ENCODE results near the gene BCKDHA. TPM values are rescaled to one million over a fixed set of nuclear protein-coding genes. Genes with fewer than 3 reads are reported as not detected.
"Not testable (repeated sequence)": the region's sequence is repeated elsewhere in the genome, so short reads cannot be mapped to it uniquely, and the experiment has no call there.

Gene BCKDHA
- total RNA-seq, 1 donor from 2014 or later: 51.0 TPM

DNA sequence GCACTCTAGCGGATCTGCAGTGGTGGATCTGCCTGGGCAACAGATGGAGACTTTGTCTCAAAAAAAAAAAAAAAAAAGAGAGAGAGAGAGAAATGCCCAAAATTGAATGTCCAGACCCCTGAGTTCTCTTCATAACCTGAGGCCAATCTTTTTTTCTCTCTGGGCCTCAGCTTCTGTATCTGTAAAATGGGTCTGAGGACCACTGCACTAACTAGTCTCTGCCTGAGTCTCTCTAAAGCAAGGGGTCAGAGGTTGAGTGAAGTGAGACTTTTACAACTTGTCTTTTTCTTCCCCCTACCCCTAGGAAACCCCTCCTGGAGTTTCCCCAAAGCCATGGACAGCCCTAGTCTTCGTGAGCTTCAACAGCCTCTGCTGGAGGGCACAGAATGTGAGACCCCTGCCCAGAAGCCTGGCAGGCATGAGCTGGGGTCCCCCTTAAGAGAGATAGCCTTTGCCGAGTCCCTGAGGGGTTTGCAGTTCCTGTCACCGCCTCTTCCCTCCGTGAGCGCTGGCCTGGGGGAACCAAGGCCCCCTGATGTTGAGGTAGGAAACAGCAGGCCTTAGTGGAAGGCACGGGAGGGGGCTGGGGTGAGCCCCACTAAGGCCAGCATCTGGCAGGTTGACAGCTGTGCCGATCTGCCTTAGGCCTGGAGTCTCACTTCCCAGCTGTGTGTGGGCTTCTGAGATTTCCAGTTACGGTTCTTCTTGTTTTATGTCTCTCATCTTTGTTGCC lies 19.5 kb upstream of the BCKDHA start:
- no peaks in the 10 kb centered on the region for H3K9me3 ChIP-seq (replicated peaks)
- no peak overlapping the region for H3K27ac ChIP-seq (replicated peaks)
- intact Hi-C loops (cut with micrococcal nuclease): no loop called here
- TF ChIP-seq, protein P1, sequence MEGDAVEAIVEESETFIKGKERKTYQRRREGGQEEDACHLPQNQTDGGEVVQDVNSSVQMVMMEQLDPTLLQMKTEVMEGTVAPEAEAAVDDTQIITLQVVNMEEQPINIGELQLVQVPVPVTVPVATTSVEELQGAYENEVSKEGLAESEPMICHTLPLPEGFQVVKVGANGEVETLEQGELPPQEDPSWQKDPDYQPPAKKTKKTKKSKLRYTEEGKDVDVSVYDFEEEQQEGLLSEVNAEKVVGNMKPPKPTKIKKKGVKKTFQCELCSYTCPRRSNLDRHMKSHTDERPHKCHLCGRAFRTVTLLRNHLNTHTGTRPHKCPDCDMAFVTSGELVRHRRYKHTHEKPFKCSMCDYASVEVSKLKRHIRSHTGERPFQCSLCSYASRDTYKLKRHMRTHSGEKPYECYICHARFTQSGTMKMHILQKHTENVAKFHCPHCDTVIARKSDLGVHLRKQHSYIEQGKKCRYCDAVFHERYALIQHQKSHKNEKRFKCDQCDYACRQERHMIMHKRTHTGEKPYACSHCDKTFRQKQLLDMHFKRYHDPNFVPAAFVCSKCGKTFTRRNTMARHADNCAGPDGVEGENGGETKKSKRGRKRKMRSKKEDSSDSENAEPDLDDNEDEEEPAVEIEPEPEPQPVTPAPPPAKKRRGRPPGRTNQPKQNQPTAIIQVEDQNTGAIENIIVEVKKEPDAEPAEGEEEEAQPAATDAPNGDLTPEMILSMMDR (IDR thresholded peaks at IDR 0.05; ENCODE audit: borderline replicate concordance): no peak
- no peaks in the 10 kb centered on the region for H3K27me3 ChIP-seq (ENCODE audit: low read depth)
- peaks cover 34% of the 10 kb centered on the region for H3K4me1 ChIP-seq
- DNase-seq: no peak
- H3K4me3 ChIP-seq: no peak overlapping the region
- H3K36me3 ChIP-seq: peaks cover 3% of the 10 kb centered on the region

- DNase-seq; H3K27me3 ChIP-seq (ENCODE audit: low read depth); H3K27ac ChIP-seq (replicated peaks); intact Hi-C loops (cut with micrococcal nuclease); H3K9me3 ChIP-seq (replicated peaks); H3K4me3 ChIP-seq; H3K4me1 ChIP-seq: not testable (repeated sequence)
- H3K36me3 ChIP-seq: peaks cover 13% of the 10 kb centered on the region
These were observed 16.1 kb upstream of the BCKDHA start for GRCh38 chr19:41381536-41381935.

DNA sequence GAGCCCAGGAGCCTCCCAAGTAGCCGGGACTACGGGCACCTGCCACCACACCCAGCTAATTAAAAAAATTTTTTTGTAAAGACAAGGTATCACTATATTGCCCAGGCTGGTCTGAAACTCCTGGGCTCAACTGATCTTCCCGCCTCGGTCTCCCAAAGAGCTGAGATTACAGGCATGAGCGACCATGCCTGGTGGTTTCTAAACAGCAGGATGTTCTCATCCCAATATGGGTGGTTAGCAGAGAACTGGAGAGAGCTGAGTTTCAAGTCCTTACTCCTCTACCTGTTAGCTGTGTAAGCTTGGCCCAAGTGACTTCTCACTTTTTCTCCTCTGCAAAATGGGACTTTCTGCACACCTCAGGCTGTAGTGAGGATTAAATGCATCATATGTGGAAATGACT lies 13.3 kb upstream of the BCKDHA start:
- Histone ChIP-seq H3K27me3 (ENCODE audit: low read depth) (no peaks in the 10 kb centered on the region), H3K9me3 (replicated peaks) (no peaks in the 10 kb centered on the region), H3K4me3 (no peak overlapping the region), H3K27ac (replicated peaks) (no peak overlapping the region), H3K36me3 (peaks cover 28% of the 10 kb centered on the region), H3K4me1 (no peaks in the 10 kb centered on the region)
- no peak for DNase-seq
- TF ChIP-seq, protein P1 (IDR thresholded peaks at IDR 0.05; ENCODE audit: borderline replicate concordance): no peak
- intact Hi-C loops (cut with micrococcal nuclease): no loop called here

DNA sequence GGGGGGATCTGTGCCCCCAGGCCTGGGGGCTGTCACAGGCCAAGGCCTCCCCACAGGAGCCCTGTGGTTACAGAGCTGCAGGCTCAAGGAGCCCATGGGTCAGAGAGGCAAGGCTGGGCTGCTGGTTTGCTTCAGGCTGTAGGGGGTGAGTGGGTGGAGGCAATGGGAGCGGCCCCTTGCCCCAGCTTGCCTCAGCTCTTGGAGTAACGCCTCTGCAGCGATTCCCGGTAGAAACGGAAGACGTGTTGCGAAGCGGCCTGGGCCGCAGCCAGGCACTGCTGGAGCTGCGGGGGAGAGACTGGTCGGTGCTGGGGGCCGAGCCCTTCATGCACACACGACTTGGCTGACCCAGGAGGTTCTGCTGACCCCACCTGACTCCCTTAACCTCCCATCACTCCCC lies 11.2 kb upstream of the BCKDHA start:
- H3K9me3 ChIP-seq (replicated peaks): no peaks in the 10 kb centered on the region
- no peak overlapping the region for H3K4me3 ChIP-seq
- TF ChIP-seq, protein P1 (IDR thresholded peaks at IDR 0.05; ENCODE audit: borderline replicate concordance): no peak
- no peaks in the 10 kb centered on the region for H3K4me1 ChIP-seq
- peaks cover 49% of the 10 kb centered on the region for H3K36me3 ChIP-seq
- peak; percentile 22 for DNase-seq
- intact Hi-C loops (cut with micrococcal nuclease): no loop called here
- no peaks in the 10 kb centered on the region for H3K27me3 ChIP-seq (ENCODE audit: low read depth)
- no peak overlapping the region for H3K27ac ChIP-seq (replicated peaks)

GRCh38 chr19:41391618-41392017 lies 6.0 kb upstream of the BCKDHA start:
- DNase-seq: no peak
- H3K27me3 ChIP-seq (ENCODE audit: low read depth): no peaks in the 10 kb centered on the region
- peaks cover 15% of the 10 kb centered on the region for H3K4me1 ChIP-seq
- TF ChIP-seq, protein P1 (IDR thresholded peaks at IDR 0.05; ENCODE audit: borderline replicate concordance): no peak
- no peak overlapping the region for H3K27ac ChIP-seq (replicated peaks)
- intact Hi-C loops (cut with micrococcal nuclease): no loop called here
- peaks cover 45% of the 10 kb centered on the region for H3K36me3 ChIP-seq
- no peak overlapping the region for H3K4me3 ChIP-seq
- H3K9me3 ChIP-seq (replicated peaks): no peaks in the 10 kb centered on the region

DNA sequence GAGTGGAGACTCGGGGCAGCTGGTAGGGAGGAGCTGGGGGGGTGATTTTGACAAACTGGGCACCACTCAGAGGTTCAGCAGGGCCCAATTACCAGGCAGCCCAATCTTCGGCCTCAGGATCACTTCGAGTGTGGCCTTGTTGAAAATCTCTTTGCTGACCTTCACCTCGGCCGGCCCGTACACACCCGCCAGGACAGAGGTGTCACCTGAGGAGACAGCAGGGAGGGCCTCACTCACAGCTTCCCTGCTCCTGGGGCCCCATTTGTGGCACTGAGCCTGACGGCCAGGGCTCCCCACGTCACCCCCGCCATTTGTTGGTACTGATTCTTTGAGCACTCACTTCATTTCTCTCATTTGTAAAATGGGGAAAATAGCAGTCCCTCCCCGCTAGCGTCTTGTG lies 4.8 kb upstream of the BCKDHA start:
- H3K4me1 ChIP-seq: peaks cover 22% of the 10 kb centered on the region
- intact Hi-C loops (cut with micrococcal nuclease): no loop called here
- no peaks in the 10 kb centered on the region for H3K27me3 ChIP-seq (ENCODE audit: low read depth)
- H3K36me3 ChIP-seq: peaks cover 45% of the 10 kb centered on the region
- H3K9me3 ChIP-seq (replicated peaks): no peaks in the 10 kb centered on the region
- peak; percentile 24 for DNase-seq
- H3K4me3 ChIP-seq: no peak overlapping the region
- peak overlapping the region; percentile 51 for H3K27ac ChIP-seq (replicated peaks)
- TF ChIP-seq, protein P1 (IDR thresholded peaks at IDR 0.05; ENCODE audit: borderline replicate concordance): no peak
